ENCODE measurements around the gene LSMEM2.

Gene LSMEM2

DNA sequence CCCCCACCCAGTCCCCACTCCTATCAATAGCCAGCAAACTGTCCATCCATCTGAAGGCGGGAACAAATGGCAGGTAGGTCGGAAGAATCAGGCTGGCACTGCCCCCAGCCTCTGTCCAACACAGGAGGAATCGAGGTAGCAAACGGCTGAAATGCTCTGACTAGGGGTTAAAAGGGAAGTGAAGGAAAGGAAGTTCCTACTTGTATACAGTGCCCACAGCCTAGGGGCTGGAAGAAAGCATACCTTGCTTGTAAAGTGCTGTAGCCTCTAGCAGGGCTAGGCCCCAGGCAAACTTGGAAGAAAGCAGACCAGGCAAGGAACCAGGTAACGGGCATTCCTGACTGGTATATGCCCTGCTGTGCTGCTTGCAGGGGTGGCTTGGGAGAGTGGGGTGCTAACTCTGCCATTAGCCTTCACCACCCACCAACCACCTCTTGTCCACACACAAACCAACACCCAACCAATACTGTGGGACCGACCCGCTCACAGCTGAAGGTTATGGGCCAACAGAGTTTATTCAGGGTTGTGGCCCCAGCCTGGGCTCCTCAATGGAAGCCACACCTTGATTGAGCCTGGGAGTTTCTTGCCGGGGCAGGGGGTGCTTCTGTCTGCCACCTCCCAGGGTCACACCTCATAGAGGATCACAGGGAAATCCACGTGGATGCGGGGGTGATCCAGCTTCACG lies 46.8 kb downstream of the LSMEM2 start:
- no peak for DNase-seq (ENCODE audit: extremely low read depth, low read depth)
- no peak overlapping the region for H3K4me3 ChIP-seq (replicated peaks; ENCODE audit: low read depth, low read length)
- TF ChIP-seq, protein P1, sequence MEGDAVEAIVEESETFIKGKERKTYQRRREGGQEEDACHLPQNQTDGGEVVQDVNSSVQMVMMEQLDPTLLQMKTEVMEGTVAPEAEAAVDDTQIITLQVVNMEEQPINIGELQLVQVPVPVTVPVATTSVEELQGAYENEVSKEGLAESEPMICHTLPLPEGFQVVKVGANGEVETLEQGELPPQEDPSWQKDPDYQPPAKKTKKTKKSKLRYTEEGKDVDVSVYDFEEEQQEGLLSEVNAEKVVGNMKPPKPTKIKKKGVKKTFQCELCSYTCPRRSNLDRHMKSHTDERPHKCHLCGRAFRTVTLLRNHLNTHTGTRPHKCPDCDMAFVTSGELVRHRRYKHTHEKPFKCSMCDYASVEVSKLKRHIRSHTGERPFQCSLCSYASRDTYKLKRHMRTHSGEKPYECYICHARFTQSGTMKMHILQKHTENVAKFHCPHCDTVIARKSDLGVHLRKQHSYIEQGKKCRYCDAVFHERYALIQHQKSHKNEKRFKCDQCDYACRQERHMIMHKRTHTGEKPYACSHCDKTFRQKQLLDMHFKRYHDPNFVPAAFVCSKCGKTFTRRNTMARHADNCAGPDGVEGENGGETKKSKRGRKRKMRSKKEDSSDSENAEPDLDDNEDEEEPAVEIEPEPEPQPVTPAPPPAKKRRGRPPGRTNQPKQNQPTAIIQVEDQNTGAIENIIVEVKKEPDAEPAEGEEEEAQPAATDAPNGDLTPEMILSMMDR (IDR thresholded peaks at IDR 0.05; ENCODE audit: low read depth, low read length, missing control alignments): no peak

DNA sequence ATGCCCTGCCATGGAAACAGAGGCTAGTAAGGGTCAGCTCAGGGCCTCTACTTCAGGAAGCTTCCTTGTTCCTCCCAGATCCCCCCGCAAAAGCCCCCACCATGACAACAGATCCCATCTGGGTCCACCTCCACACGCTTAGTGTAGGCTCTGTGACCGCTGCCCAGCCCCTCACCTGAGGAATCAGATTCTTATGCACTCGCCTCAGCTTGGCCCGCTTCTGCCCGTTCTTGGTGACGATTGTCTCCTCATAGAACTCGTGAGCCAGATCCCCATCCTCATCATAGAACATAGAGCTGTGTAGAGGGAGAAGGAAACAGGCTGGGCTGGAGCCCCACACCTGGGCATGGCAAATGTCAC lies 47.3 kb downstream of the LSMEM2 start:
- DNase-seq (ENCODE audit: extremely low read depth, low read depth): no peak
- TF ChIP-seq, protein P1 (IDR thresholded peaks at IDR 0.05; ENCODE audit: low read depth, low read length, missing control alignments): no peak
- no peak overlapping the region for H3K4me3 ChIP-seq (replicated peaks; ENCODE audit: low read depth, low read length)

DNA sequence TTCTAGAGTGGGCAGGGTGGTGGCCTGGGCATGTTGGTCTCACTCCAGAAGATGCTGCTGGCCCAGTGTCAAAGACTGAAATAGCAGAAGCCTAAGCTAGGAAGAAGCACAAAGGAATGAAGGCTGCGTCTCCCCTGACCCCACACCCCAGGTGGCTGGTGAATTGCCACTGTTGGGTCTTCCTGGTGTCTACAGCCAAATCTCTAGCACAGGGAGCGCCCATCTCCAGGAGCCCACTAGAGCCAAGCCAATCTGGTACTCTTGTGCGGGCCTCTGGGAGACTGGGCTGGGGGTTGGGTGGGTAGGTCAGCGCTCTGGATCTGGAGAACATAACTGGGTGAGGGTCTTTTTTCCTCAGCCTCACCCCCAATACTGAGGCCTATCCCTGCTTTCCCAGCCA lies 48.2 kb downstream of the LSMEM2 start:
- TF ChIP-seq, protein P1 (IDR thresholded peaks at IDR 0.05; ENCODE audit: low read depth, low read length, missing control alignments): no peak
- H3K4me3 ChIP-seq (replicated peaks; ENCODE audit: low read depth, low read length): peak overlapping the region; percentile 94
- DNase-seq (ENCODE audit: extremely low read depth, low read depth): no peak

DNA sequence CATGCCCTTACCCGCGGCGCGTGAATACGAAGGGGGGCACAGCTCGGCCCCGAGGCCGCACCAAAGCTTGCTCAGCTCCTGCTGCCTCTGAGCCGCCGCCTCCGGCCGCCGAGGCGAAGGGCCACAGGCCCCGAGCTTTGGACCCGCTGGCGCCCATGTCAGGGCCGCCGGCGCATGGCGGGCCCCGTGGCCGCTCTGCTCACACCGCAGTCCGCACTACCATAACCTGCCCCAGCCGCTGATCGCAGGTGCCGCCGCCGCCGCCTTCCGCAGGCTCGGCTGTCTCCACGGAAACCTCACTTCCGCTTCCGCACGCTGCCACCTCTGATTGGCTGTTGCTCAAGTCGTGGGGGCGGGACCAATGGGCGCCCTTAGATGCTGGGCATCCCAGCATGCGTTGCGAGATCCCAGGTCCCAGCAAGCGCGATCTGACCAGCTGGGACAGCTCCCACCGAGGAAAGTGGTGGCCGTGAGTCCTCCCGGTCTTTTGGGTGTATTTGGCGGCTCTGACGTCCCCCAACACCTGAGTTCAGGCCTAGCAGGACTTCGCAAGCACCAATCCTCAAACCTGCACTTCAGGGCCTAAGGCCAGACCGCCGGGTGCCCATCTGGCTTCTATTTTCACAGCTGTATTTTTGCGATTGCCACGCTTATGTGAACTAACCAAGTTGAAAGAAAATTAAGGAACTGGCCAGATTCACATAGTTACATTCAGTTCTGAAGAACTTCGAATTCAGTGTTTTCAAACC lies 49.2 kb downstream of the LSMEM2 start, which contains the start of gene TUSC2:
Gene TUSC2, minus strand, starts transcription at position 281 of the 749 bp plus-strand sequence. Its CDS starts 124 bp downstream, at position 157.
- peak within 1 kb of the TSS; percentile 94 for H3K4me3 ChIP-seq (replicated peaks; ENCODE audit: low read depth, low read length)
- TF ChIP-seq, protein P1 (IDR thresholded peaks at IDR 0.05; ENCODE audit: low read depth, low read length, missing control alignments): no peak
- no peak for DNase-seq (ENCODE audit: extremely low read depth, low read depth)

DNA sequence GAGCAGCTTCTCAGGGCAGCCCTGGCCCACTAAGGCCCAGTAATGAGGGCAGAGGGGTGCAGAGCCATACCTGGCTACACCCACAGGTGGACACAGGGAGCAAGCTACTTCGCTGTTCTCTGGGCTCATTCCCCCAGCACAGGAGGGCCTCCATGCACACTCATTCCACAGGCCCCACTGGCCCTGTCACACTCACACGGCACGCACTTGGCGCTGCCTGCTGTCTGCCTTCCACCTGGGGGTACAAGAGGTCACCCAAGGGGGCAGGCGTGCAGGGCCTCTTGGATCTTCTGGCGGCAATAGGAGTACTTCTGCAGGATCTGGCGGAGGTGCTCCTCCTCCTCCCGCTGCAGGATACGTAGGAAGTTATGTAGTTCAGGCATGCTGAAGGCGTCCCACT lies 51.4 kb downstream of the LSMEM2 start:
- TF ChIP-seq, protein P1 (IDR thresholded peaks at IDR 0.05; ENCODE audit: low read depth, low read length, missing control alignments): no peak
- no peak for DNase-seq (ENCODE audit: extremely low read depth, low read depth)

DNA sequence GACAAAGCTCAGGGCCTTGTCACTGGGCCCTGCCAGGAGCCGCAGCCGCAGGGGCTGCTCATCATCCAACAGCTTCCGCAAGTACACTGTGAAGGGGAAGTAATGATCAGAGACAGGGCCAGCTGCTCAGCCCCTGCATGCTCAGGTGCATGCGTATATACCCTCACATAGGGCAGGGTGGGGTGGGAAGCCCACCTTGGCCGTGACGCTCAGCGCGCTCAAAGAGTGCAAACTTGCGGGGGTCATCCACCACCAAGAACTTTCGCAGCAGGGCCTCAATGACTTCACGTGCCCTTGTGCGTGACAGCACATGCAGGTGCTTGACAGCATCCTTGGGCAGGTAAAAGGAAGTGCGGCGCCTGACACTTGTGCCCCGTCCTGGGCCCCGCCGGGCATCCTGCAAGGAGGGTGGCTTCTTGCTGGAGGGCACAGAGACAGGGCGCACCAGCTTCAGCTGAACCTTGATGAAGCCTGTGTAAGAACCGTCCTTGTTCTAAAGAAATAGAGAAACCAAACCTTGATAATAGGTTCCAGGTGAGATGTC lies 52.5 kb downstream of the LSMEM2 start:
- no peak overlapping the region for H3K4me3 ChIP-seq (replicated peaks; ENCODE audit: low read depth, low read length)
- DNase-seq (ENCODE audit: extremely low read depth, low read depth): no peak
- TF ChIP-seq, protein P1 (IDR thresholded peaks at IDR 0.05; ENCODE audit: low read depth, low read length, missing control alignments): no peak

More for the DNA sequence above, 51.4 kb downstream of the LSMEM2 start:
- H3K4me3 ChIP-seq (replicated peaks; ENCODE audit: low read depth, low read length): no peak overlapping the region
